Choroid plexus epithelial cell (primary cell): ENCODE results near the gene NCAPG2.

Experiments
- DNase-seq: peaks from one replicate; pipeline ENCODE4 v3.0.0-alpha.2; 2010; ENCODE audit warnings: low read depth
- H3K4me3 ChIP-seq: 2 replicates; pipeline ENCODE4 v1.5.1; 2011; ENCODE audit warnings: low read depth, mild to moderate bottlenecking, control low read depth, low read length, moderate library complexity
- CTCF ChIP-seq: conservative IDR thresholded peaks from 2 replicates; pipeline ENCODE4 v1.5.1; 2011; ENCODE audit warnings: low read depth, mild to moderate bottlenecking, control low read depth, inconsistent platforms, low read length, moderate library complexity

Gene NCAPG2

GRCh38 chr7:158595068-158595467 lies 109.5 kb downstream of the NCAPG2 start:
- peak; percentile 18 for DNase-seq
- H3K4me3 ChIP-seq: no peak overlapping the region
- no peak for TF ChIP-seq CTCF

- TF ChIP-seq CTCF: no peak
- DNase-seq: no peak
- no peak overlapping the region for H3K4me3 ChIP-seq
These were observed 112.1 kb downstream of the NCAPG2 start for GRCh38 chr7:158592541-158592940.

- TF ChIP-seq CTCF: no peak
- DNase-seq: no peak
- no peak overlapping the region for H3K4me3 ChIP-seq
These were observed 112.7 kb downstream of the NCAPG2 start for GRCh38 chr7:158591944-158592343.

GRCh38 chr7:158590181-158590530 lies 114.4 kb downstream of the NCAPG2 start:
- TF ChIP-seq CTCF: no peak
- DNase-seq: no peak
- H3K4me3 ChIP-seq: no peak overlapping the region

GRCh38 chr7:158589653-158590052 lies 115.0 kb downstream of the NCAPG2 start:
- DNase-seq: no peak
- H3K4me3 ChIP-seq: no peak overlapping the region
- no peak for TF ChIP-seq CTCF

GRCh38 chr7:158588878-158589442 lies 115.6 kb downstream of the NCAPG2 start:
- H3K4me3 ChIP-seq: no peak overlapping the region
- TF ChIP-seq CTCF: no peak

GRCh38 chr7:158588085-158588877 lies 116.3 kb downstream of the NCAPG2 start:
- no peak for TF ChIP-seq CTCF
- DNase-seq: no peak
- H3K4me3 ChIP-seq: peak overlapping the region; percentile 44

More at GRCh38 chr7:158588878-158589442, 115.6 kb downstream of the NCAPG2 start:
- DNase-seq: no peak
